GM12892 (cell line): ENCODE results near the gene CAPG.

Source experiments
- POLR2A ChIP-seq: IDR thresholded peaks from 2 replicates; pipeline ENCODE4 v1.6.1; 2011; ENCODE audit warnings: low read depth, low read length, control low read depth
- POLR2AphosphoS5 ChIP-seq: IDR thresholded peaks from 2 replicates; pipeline ENCODE4 v1.6.1; 2011; ENCODE audit warnings: low read depth, low read length, control low read depth
- TAF1 ChIP-seq: IDR thresholded peaks from 2 replicates; pipeline ENCODE4 v1.6.1; 2011; ENCODE audit warnings: low read depth, mild to moderate bottlenecking, control low read depth, low read length, borderline replicate concordance

DNA sequence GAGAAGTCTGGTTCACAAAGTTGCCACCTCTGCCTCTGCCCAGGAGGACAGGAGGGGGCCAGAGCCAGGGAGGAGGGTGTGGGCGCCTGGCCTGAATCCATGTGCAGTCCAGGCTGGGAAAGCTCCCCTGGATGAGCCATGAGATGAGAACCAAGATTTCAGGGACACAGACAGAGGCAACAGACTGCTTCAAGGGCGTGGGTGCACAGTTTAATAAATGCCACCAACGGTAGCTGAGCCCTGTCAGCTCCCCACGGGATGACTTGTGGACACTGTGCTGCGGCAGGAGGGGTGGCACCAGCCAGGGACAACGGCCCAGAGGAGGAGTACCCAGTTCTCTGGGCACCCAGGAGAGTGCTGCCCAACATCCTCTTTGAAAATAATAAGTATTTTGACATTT lies 15.2 kb downstream of the CAPG start:
- TF ChIP-seq POLR2A = no peak
- no peak for TF ChIP-seq POLR2AphosphoS5
- no peak for TF ChIP-seq TAF1
